GM18873 (cell line): ENCODE results near the gene USP31.
"Not testable (repeated sequence)": the region's sequence is repeated elsewhere in the genome, so short reads cannot be mapped to it uniquely, and the experiment has no call there.

ENCODE experiments used
- ATAC-seq: cut with Tn5 transposase; IDR thresholded peaks from one replicate; pipeline ENCODE4 v1.9.1; 2021; ENCODE audit warnings: mild to moderate bottlenecking, moderate library complexity, moderate number of reproducible peaks; ENCODE audit not compliant: unreplicated experiment, low FRiP score

USP31 gene

DNA sequence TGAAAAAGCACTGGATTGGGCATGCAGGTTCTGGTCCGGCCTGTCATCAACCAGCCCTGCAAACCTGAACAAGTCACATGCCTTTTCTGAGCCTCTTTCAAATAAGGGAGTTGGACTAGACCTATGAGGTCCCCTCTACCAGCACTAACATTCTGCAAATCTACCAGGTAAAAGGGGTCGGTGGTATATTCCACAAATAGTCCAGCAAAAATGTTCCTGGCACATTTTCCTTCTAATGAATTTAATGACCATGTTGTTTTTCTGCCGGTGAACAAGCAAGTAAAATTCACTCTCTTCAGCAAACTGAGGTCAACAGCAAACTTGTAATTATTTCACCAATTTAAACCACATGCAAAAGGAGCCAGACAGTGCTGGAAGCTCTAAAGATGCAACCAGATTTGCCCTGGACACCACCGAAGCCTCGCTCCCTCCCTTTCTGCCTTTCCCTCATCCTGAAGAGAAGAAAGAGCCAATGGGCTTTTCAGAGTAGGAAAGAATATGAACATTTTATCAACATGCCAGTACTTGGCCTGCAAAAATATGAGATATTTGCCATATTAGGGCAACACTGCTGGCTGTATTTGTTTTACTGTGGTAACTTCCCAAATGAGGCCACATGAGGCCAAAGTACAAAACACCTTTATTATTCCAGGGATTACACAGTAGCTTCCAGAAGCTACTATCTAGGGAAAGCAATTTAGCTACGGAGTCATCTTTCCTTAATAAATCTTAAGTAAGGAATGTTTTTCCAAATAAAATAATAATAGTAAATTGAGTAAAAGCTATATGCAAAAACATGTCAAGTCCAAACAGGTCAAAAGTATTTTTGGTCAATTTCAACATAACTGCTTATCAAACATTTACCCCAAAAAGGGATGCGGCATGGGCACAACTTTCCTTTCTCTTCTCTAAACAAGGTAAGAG lies 45.0 kb downstream of the USP31 start:
- no peak for ATAC-seq

DNA sequence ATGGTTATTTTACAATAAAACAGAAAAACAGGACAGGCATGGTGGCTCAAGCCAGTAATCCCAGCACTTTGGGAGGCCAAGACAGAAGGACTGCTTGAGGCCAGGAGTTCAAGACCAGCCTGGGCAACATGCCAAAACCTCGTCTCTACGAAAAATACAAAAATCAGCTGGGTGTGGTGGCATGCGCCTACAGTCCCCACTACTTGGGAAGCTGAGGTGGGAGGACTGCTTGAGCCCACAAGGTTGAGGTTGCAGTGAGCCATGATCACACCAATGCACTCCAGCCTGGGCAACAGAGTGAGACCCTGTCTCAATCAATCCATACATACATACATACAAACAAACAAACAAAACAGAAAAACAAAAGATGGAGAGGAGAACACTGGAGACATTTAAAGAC lies 45.6 kb downstream of the USP31 start:
- no peak for ATAC-seq

DNA sequence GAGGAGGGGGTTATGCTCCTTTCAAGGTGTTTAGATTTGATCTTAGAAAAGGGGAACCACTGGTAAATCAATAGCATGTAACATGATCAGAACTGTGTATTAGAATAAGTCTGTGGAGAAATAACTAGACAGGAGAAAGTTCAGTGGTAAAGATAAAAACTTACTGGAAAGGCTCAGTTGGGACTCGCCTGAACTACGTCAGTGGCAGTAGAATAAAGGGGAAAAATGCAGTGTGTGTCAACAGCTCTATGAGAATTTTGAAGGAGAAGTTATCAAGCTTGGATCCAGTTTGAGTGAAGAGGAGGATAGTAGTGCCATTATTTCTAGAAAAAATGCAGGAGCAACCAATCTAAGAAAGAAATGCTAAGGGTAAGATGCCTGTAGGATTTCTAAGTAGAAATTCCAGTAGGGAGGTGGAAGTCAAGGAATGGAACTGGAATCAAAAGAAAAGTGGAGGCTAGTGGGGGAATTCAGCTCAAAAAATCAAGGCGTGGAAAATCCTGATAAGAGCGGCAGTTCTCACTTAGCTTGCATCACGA lies 48.2 kb downstream of the USP31 start:
- ATAC-seq, result no peak

DNA sequence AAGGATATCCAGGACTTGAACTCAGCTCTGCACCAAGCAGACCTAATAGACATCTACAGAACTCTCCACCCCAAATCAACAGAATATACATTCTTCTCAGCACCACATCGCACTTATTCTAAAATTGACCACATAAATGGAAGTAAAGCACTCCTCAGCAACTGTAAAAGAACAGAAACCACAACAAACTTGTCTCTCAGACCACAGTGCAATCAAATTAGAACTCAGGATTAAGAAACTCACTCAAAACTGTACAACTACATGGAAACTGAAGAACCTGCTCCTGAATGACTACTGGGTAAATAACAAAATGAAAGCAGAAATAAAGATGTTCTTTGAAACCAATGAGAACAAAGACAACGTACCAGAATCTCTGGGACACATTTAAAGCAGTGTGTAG lies 52.8 kb downstream of the USP31 start:
- ATAC-seq, result not testable (repeated sequence)

DNA sequence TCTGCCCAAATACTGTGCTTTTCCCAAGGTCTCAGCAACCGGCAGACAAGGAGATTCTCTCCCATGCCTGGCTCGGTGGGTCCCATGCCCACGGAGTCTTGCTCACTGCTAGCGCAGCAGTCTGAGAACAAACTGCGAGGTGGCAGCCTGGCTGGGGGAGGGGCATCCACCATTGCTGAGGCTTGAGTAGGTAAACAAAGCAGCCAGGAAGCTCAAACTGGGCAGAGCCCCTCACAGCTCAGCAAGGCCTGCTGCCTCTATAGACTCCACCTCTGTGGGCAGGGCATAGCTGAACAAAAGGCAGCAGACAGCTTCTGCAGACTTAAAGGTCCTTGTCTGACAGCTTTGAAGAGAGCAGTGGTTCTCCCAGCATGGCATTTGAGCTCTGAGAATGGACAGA lies 55.1 kb downstream of the USP31 start:
- ATAC-seq, result not testable (repeated sequence)

DNA sequence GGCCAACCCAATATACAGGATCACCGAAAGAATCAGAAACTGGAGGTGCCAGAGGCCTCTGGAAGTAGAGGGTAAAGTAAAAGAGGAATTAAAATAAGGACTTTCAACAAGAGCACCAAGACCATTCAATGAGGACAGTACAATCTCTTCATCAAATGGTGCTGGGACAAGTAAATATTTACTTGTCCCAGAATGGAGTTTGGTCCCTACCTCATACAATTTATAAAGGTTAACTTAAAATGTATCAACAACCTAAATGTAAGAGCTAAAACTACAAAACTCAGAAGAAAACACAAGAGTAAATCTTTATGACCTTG lies 56.5 kb downstream of the USP31 start:
- ATAC-seq, result no peak

DNA sequence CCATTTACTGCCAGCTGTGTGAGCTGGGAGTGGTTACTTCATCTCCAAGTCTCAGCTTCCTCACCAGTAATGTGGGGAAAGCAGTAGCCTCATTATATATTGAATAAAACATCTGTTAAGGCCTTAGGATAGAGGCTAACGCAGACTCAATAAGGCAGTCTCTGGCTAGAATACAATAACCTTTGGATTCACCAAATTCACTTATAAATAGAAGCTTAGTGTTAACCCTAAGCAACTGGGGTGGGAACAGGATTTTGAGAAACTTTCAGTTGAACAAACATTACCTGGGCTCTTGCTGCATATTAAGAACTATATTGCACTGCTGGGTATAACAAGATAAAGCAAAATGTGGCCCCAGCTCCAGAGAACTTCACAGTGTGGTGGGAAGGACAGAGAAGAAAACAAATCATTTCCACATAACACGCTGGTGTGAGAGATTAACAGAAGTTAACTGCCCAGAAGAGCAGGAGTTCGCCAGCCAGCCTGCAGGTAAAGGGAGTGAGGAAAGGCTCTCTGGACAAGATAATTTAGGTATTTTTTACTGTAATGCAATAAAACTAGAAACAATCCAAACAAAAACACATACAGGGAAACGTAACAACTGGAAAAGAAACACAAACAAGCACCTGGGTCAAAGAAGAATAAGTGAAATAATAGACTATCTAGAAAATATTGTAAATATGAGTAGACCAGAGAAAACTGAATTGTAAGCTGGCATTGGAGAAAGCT lies 57.0 kb downstream of the USP31 start:
- no peak for ATAC-seq

DNA sequence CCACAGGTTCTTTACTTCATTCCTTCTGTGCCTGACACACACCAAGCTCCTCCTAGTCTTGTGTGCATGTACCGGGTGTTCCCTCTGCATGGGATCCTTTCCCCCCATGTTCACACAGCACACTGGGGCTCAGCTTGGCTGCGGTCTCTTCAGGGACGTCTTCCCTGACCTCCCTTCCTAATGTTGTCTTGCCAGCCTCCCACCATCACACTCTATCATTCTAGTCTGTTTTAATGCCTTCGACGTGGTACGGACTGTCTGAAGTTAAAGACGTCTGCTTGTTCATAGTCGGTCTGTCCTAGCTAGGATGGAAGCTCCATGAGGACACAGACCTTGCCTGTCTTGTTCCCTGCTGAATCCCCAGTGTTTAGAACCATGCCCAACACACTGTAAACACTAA lies 60.1 kb downstream of the USP31 start:
- ATAC-seq, result no peak

DNA sequence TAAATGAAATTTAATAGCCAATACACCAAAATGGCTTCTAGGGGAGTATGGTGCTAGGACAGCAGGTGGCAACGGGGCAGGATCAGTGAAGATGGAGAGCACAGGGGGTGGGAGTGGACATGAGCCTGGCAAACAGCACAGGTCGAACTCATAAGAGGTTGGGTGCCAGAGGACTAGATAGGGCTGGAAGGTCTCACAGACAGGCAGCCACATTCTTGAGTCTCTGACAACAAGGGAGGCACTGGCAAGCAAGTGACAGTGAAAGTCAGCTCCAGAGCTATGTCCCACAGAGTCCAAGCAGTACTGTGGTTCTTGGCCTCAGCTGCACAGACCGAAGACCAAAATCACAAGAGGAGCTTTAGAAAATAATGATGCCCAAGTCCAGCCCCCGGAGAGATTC lies 61.2 kb downstream of the USP31 start:
- ATAC-seq, result no peak

DNA sequence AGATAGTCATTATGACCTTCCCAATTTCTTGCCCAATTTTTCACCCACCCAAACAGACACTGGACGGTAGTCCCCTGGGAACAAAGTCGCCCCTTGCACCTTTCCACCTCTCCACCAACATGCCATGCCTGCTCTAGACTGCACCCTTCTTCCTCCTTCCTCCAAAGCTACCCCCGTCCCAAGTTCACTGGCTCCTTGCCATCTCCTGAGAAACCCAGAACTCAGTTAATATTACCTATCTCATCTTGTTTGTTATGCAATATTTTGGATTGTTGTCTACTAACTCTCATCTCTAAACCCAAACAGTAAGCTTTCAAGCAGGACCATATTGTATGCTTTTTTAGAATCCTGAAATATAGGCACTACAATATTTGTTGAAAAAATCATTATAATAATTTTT lies 63.3 kb downstream of the USP31 start:
- ATAC-seq, result no peak

DNA sequence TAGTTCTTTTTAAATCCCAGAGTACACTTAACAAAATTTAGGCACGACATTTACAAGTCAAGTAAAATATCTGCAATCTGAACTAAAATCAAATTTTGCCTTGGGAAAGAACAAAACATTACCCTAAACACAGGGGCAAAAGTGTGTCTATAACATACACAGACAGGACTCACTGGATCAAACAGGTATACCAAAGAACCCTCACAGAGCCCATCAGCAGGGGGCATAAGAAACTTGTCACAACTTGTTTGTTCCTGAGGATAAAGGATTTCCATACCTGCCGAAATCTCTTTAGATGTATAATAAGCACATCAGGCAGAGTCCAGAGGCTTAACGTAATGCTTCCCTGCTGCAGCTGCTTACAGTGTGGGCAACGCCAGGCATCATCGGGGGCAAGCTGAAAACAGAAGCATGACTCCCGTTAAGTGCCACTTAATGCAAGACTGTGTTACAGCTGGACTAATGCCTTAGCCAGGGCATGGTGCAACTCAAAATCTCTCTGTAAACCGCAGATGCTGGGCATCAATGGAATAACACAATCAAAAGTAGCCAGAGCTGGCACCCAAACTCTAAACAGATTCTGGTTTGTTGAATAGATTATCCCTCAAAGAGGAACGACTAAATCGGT lies 67.0 kb downstream of the USP31 start:
- ATAC-seq, result no peak

DNA sequence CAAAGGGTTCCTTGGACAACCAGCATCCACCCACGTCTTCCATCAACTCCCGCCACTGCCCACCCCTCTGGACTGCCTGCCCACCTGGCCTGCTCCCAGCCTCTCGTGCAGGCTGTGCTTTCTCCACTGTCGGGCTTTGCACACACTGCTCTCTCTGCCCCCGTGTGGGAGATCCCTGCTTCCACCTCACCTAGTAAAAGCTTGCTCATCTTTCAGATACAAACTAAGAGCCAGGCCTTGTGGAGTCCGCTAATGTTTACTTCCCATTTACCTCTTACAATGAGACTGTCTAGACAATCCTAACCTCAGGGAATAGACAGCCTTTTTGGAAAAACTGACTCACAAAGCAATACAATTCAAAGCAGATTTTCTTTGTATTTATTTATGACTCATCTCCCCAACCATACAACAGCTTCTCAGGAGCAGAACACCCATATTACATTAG lies 67.6 kb downstream of the USP31 start:
- ATAC-seq, result no peak

DNA sequence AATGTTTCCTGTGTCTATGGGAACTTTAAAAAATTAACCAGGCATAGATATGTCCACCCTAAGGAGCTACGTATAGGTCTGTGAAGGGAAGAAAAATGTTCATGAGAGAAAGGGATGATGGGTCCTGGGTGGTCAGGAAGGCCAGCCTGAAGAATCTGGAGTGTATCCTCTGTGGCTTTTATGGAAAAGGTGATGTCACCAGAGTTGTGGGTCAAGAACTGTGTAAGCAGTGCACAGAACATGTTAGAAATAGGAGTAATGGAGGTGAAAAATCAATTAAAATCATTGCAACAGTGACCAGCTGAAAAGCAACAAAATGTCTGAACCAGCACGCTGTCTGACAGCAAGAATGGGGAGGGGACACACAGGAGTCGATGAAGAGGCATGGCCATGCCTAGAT lies 68.5 kb downstream of the USP31 start:
- ATAC-seq, result no peak

DNA sequence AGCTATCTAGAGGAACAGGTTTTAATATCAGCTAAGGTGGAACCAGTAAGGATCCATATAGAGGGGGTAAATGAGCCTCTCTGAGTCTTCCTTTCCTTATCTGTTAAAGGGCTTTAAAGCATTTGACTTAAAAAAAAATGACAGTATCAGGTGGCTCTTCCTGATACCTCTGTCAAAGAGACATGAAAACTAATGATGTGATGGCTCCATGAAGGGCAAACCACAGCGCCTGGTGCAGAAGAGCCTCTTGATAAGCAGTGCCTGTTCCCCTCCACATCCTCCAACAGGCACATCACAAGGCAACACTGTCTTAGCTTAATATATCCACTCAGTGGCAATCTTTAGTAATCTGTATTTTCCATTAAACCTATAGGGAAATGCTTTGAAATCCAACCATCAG lies 68.9 kb downstream of the USP31 start:
- ATAC-seq, result no peak

DNA sequence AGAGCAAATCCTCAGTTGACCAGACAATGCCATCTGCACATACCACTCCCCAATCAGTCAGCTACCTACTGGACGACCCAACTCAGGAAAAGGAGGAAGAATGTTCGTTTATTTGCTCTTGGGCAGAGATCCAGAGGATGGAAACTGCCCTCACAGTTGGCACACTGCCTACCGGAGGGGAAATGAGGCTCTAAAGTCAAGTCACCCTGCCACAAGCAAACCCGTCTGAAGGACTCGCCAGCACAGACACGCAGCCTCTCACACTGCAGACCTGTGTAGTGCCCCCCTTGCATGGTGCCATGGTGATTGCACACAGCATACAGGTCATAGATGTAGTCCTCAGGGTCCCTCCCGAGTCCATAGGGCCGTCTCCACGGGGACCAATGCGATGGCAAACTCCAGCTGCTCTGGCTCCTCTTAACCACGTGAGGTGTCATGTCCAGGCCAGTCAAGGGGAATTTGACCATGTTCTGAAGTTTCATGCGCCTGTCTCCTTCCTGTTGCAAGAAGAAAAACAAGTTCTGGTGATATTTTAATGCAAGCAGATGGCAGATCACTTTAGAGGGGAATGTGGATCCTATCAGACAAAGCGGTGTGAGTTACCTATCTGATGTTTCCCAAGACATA lies 69.5 kb downstream of the USP31 start:
- no peak for ATAC-seq

DNA sequence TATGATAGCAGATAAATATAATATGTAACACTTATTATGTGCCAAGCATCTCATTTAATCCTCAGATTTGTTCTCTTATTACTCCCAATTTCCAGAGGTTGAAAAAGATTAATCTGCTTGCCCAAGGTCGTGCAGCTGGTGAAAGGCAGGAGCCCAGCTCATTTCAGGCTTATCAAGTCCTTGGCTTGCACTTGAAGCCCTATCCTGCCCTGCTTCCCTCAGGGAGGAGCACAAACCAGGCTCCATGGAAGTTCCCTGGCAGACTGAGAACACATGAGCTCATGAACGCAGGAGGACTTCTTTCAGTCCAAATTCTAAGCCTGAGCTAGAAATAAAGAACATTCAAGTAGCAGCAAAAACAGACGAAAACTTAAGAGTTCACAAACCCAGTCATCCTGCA lies 74.8 kb downstream of the USP31 start:
- ATAC-seq, result no peak

DNA sequence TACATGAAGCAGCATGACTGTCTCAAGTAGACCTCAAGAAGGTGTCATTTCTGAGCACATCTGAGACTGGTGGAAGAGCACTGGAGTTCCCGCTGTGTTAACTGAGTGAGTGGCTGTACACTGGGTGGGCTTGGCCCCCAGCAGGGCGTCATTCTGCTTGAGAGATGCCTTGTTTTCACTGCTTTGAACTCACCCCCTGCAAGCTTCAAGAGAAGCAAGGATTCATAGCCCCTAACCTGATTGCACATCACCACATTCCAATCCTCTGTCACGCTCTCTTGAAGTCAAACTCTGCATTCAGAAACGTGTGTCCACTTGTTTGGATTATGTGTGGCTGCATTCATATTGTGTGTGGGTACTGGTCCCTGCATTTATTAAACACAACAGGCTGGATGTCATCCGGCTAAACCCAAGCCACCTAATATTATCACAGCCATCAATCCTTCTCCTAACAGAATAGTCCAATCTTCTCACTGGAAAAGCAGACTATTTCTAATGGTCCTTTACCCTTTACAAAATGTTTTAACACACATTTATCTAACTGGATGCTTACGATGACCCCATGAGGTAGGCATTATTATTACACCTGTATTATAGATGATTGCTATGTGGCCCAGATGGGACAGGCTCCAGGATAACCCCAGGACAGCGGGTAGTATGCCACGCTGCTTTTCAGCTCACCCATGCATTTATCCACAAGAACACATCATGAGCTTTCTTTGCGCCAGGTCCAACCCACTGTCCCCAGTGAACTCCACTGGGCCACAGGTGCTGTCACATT lies 76.3 kb downstream of the USP31 start:
- no peak for ATAC-seq

DNA sequence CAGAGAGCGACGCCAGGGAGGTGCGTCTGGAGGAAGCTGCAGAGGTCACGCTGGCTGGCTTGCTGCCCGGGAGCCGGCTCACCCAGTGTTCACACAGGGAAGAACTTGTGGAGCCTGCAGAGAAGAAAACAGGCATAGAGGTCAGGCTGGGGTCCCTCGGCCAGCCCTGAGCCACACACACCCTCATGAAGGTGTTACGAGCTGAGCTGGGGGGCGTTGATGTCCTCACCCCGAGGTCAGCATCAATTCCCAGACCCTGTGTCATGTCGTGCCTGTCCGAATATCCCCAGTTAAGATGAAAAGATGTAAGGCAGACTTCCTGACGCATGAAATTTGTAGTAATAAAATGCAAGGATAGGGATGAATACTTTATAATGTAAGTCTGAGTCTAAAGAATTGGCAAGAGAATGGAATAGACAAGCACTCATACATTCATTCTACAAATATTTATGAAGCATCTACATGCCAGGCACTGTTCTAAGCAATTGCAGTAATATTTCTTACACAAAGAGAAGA lies 77.1 kb downstream of the USP31 start:
- no peak for ATAC-seq

DNA sequence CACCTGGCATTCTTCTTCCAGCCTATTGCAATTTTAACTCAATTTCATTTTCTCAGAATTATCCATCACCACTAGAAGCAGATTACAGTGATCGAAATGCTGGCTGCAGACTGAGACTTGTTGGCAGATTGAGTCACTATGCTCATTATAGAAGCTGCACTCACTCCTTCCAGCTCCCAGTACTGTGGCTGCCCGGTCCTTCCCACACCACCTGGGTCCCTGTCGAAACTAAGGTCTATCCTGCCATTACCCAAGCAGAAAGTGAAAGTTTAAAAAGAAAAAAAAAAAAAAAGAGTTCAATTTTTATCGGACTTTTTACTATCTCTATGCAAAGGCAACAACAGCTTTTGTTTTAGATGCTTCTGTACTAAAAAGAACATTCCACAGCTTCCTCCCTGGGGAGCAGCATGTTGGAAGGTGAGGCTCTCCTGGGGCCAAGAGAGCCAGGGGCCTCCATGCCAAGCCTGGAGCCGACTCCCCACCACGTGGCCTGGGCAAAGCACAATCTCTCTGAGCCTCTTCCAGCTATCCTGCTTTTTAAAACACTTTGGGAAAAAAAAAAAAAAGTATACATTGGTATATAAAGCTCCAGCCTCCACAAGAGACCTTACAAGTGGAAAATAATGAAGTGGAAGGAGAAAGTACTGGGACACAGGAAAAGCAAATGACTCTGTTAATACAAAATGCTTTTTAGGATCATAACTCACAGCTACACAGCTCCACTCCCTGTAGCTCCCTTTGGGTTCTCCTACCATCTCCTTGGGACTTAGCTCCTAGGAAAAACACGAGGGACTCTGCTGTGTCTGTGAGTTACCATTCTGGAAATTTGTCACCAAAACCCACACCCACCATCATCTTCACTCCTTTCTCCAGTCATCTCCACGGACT lies 77.8 kb downstream of the USP31 start:
- ATAC-seq, result no peak
